ENCODE measurements around the gene RGPD4.
"Not testable (repeated sequence)": the region's sequence is repeated elsewhere in the genome, so short reads cannot be mapped to it uniquely, and the experiment has no call there.

Gene RGPD4

DNA sequence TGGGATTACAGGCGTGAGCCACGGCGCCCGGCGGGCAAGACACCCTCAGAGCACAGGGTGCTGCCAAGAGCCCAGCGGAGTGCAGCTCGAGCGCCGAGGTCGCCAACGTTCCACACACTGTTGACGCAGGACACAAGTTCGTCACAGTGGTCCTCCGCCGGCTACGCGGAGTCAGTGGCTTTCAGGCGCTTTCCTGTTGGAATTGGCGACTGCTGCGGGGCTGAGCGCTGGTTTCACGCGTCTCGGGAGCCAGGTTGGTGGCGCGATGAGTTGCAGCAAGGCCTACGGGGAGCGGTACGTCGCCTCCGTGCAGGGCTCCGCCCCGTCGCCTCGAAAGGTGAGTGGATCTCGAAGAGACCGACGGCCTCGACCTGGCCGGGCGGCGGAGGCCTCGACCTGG, at the start of gene RGPD4:
Gene RGPD4 (plus strand): TSS at position 144 of the 400 bp plus-strand sequence. CDS start 122 bp downstream, at position 266.
- DNase-seq: not testable (repeated sequence)

DNA sequence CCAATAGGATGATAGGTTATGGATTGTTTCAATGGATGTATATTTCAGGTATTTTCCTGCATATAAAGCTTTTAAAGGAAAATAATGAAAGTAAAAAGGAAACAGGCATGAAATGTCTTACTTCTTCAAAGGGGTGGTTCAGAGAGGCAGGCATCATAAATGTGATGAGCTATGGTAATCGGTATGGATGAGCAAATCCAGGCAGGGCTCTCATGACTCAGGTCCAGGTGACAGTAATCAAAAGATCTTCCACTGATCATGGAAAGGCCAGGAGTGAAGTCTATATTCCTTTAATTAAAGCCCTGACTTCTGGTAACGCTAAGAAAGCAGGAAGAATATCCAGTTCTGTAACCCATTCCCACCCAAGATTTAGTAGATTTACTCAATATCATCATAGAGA, 48.7 kb upstream of the RGPD4 start:
- DNase-seq: no peak

DNA sequence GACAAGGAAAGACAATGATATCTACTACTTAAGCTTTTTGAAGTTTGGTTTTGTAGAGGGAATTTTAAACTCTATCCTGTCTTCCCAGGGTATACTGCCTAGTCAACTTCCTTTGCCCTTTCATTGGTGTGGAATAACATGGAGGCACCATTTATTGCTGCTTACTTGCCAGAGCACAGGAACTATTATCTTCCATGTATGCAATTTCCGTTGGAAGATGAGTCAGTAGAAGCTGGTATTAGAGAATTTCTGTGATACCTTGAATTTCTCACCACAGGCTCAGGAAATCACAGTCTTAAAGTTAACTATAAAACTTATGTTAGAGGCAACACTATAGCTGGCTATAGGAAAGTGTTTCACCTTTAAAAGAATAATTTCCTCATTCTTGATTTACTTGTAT, 40.9 kb upstream of the RGPD4 start:
- no peak for DNase-seq

DNA sequence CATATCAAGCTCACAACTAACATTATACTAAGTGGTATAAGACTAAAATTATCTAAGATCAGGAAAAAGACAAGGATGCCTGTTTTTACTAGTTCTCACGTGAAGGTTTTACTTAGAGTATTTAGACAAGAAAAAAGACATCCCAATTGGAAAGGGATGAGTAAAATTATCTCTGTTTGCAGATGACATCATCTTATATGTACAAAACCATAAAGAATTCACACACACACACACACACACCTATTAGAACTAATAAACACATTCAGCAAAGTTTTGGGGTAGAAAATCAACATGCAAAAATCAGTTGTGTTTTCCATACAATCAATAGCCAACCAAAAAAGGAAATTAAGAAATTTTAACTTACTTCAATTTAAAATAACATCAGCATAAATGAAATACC, 35.9 kb upstream of the RGPD4 start:
- no peak for DNase-seq

DNA sequence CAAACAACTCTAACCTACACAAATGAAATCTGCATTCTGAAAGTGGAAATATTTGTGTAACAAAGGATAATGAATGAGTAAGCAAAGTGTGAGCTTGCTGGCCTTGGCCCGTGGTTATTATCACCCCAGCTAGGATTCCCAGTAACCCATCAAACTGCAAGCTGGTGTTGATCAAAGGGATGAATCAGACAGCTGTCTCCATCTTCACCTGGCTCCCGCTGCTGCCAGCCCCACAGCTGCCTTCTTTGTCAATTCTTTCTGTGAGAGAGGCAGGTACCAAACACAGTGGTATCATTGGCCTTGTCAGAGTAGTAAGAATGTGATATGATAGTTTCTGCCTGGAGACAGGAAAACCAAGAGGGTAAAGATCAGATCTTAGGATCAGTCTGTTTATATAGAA, 25.2 kb upstream of the RGPD4 start:
- no peak for DNase-seq

DNA sequence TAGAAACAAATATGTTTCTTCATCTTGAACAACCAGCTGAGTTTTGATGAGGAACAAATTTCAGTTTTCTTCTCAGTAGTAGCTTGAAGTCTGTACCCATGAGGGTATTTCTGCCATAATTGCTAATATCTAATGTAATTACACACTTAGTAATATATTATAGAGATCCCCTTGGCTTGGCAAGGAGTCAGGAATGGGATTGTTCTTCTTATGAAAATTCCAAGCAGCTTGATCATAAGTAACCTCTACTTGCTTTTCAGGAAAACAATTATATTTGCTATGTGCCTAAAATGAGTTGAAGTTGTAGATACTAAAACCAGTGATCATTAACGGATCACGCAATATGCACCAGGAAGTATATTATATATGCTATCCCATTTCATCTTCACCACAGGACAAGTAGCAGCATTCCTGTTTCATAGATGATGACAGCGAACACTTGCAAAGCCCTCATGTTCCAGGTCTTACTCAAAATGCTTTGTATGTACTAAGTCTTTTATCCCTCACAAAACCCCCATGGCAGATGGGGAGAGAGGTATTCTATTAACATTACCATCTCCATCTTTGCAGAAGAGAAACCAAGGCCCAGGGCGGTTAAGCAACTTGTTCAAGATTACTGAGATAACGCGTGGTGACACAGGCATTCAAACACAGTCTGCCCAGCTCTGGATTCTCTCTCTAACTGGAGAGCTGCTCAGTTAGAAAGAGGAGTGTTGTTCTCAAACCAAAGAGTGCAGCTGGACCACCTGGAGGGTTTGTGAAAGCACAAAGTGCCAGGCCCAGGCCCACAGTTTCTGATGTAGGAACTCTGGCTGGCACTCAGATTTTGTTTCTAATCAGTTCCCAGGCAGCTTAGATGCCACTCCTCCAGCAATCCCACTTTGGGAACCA, 21.8 kb upstream of the RGPD4 start:
- DNase-seq: no peak

DNA sequence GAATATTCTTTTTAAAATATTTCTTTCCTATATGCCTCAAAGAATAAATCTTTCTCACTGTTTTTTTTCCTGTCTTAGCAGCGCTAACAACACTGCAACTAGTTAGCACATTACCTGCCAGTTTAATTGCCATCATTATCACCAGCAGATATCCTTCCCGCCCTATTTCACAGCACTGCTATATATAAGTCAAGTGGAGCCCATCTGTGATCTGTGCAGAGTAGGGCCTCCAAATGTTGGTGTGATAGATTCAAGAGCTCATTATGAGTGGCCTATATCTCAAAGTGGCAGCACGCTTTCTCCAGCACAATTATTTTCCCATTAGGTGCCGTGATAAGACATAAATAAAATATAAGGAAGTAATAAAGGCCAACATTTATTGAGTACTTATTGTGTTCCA, 19.8 kb upstream of the RGPD4 start:
- no peak for DNase-seq

DNA sequence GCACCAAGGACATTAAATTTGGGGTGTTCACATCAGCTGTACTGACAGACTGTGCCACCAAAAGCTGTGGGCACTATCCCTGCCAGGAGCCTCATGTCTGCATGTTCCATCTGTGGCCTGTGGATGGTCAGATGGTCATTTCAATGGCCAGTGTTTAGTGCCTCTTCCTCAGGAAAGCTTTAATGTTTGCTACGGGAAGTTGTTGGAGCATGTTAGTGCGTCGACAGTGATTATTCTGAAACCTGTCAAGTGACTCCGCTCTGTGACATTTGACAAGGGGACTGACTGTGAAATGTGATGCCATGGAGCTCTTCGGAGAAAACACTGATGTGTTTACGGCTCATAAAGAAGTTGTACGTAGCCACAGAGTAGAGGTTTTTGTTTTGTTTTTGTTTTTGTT, 18.7 kb upstream of the RGPD4 start:
- no peak for DNase-seq

DNA sequence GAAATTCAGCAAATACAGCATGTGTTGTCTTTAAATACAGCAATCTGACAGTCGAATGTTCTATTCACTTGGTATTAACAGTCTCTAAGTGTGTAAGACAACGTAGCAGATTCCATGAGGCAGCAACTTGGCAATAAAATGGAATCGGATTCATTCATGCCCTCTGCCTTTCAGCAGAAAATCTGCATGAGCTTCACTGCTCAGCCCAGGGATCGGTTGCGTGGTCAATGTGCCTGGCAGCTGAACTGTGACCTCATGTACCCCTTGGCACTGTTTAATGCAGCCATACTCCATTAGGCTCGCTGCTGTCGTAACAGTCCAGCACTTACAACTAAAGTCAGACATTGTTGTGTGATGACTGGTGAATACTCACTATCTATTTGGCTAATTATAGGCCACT, 17.7 kb upstream of the RGPD4 start:
- no peak for DNase-seq

DNA sequence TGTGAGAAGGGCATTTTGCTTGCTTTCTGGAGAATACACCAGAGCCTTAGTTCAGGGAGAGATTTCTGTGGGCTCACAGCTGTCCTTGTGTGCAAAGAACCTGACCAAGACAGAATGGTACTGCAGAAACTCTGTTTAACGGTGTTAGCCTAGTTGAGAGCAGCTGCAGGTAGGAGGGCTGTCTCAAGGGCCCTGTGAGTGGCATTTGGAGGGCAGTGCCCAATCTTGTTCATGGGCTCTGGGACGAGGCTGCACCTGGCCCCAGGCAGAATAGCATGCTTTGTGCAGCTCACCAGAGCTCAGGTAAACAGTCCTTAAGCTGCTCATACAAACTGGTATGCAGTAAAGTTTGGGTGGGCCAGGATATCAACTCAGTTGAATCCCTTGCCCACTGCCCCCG, 16.9 kb upstream of the RGPD4 start:
- DNase-seq: no peak

DNA sequence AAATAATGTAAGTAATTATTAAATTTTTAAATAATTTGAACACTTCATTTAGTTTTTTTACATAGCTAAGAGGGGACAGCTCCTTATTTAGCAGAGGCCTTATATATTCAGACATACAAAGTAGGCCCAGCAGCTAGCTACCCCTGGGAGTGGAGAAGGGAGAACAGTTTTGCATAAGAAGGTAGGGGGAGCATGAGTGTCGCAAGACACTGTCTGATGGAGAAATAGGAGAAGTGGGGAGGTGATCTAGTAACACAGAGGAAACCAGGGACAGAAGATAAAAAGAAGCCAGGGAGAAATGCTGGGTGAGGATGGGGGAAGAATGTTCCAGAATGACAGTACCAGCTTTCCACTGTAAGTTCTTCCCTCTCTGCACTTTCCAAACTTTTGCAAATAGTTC, 16.0 kb upstream of the RGPD4 start:
- DNase-seq: no peak

DNA sequence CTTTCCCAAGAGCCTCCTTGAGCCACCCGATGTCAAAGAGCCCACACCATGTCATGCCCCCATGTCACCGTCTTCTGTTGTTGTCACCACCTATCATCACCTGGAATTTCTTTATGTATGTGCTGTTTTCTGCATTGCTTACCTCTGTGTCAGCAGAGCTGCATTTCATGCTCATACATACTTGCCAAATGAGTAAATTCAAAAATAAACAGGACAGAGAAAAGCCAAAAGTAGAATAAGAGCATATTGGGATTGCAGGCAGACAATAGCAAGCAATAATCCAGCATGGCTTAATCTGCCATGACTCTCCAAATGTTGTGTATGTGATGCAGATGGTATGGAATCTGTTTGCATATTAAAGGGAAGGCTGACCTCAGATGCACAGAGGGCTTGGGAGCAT, 15.3 kb upstream of the RGPD4 start:
- no peak for DNase-seq

DNA sequence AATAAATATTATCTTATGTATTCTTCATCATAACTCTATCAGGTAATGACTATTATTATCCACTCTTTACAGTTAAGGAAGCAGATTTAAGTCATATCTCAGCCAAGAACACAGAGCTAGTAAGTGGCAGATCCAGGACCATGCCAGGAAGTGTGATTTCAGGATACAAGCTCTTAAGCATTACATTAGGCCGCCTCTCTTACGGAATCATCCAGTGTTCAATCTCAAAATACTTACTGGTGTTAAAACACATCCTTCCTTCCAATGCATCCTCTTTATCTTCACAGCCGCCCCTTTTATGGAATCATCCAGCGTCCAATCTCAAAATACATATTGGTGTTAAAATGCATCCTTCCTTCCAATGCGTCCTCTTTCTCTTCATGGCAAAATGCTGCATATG, 14.7 kb upstream of the RGPD4 start:
- DNase-seq: no peak

DNA sequence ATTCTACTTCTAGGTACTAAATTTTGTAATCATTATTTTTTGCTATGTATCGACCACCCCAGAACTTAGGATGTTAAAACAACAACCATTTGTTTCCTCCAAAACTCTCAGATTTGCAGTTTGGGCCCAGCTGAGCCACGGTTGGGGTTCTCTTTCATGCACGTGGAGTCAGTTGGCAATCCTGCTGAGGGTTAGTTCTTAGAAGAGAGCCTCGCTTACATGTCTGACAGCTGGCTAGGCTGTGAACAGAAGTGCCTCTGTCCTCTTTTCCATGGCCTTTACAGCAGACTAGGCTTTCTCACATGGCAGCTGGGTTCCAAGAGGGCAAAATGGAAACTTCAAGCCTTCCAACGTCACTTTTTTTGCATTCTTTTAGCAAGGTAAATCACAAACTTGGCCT, 9.3 kb upstream of the RGPD4 start:
- DNase-seq: no peak

DNA sequence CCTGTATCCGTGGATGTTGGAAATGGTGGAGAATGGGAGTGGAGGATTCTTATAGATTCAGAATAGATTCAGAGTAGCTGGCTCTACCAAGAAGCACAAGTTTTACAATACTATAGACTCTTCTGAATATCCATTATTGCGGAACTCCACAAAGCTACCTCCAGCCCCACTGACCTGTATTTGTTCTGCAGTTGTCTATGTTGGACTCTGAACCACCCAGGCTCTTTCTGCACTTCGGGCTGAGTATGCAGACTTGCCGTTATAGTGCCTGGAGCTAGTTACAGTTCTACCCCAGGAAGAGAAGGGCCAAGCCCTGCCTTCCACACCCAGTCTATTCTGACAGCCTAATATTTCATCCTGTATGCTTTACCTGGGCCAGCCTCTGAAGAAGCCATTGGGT, 4.4 kb upstream of the RGPD4 start:
- DNase-seq: no peak

DNA sequence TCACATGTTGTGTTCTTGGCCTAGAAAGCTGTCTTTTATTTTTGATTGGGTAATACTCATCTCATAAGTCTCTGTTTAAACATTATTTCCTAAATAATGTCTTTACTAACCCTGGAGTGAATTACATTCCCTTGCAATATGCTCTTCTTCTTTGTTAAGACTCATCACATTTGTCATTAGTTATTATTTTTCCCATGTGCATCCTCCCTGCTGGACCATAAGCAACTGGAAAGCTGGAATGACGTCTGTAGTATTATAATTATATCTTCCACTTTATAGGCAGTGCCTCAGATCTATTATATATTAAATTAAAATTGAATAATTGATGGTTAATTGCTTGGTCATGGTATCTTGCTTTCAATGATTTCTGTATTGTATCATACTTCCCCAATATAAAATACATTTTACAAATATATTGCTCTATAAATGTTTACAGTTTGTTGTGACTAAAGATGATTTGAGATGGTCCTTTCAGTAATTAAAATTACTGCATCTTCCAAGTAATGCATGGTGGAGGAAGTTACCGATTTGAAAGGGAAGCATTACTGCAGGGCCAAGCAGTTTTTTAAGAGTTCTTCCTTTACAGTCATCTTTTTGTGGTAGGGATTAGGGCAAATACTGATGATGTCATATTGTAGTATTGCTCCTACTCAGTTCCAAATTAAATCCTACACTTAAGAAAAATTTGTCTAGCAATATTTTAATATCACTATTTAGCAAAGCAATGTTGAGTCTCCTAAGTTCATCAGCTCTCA, 2.1 kb upstream of the RGPD4 start:
- no peak for DNase-seq

DNA sequence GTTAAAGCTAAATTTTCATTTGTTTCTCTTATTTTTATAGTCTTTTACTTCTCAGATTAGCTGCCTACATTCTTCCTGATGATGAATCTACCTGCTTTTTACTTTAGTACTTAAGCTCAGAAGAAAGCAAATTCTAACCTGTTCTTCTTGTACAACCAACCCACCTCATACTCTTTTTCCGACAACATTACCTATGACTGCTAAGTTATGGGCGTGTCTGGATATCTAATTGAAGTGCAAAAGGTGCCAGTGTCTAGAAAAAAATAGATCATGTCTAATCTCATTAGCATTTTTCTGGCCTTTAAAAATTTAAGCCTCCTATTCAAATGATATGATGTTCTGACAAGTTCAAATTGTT, 1.5 kb upstream of the RGPD4 start:
- no peak for DNase-seq

DNA sequence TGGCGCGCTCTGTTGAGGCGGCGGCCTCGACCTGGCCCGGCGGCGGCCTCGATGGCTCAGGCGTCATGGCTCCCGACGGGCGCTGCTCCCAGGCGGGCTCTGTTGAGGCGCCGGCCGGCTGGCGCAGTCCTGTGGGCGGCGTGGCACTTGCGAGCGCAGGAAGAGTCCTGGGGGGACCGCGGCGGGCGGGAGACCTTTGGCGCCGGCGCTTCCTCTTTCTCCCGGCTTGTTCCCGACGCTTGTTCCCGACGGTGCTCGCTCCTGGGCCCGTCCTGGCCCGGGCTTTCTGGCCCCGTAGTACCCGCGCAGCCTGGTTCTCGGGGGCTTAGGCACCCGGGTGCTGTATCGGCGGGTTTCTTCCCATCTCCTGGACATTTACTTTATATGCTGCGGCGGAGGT, 2.8 kb downstream of the RGPD4 start:
- not testable (repeated sequence) for DNase-seq

DNA sequence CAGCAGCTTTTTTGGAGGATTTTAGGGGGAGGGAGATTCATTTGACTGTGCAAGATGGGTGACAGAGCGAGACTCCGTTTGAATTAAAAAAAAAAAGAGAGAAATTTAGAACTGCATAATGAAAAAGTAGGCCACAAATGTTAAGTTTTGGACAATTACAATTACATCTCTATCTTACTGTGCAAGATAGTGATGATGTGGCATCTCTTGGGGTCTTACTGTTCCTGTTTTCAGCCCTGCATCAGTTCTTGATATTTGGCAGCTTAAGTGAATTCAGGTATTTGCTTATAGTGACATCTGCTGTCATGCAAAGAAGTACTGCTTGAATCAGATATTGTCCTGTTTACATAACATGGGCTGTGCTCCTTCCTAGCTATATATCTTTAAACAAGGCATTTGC, 6.5 kb downstream of the RGPD4 start:
- DNase-seq: not testable (repeated sequence)

DNA sequence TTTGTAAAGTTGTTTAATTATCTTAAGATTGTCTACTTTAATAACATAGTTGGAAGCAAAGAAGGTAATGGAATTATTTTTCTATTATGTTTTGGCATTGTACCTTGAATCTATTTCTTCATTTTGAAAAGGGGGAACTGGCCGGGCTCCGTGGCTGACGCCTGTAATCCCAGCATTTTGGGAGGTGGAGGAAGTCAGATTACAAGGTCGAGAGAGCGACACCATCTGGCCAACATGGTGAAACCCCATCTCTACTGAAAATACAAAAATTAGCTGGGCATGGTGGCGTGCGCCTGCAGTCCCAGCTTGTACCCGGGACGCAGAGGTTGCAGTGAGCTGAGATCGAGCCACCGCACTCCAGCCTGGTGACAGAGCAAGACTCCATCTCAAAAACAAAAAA, 6.9 kb downstream of the RGPD4 start:
- not testable (repeated sequence) for DNase-seq

DNA sequence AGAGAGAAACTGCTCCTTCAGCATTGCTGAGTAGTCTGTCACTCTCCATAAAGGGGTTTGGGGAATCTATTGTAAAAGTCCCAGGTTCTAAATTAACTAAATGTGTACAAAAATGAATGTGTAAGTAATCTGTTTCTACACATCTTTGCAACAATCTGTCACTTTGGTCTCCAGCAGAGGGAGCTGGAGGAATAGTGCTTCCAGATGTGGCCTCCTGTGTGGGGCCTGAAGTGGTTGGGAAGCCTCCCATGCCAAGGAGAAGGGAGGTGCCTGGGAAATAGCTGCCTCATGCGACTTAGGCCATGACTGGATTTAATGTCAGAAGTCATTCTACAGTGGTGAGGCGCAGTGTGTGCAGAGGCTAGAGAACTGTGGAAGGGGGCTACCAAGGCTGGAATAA, 89.4 kb downstream of the RGPD4 start:
- DNase-seq: not testable (repeated sequence)

DNA sequence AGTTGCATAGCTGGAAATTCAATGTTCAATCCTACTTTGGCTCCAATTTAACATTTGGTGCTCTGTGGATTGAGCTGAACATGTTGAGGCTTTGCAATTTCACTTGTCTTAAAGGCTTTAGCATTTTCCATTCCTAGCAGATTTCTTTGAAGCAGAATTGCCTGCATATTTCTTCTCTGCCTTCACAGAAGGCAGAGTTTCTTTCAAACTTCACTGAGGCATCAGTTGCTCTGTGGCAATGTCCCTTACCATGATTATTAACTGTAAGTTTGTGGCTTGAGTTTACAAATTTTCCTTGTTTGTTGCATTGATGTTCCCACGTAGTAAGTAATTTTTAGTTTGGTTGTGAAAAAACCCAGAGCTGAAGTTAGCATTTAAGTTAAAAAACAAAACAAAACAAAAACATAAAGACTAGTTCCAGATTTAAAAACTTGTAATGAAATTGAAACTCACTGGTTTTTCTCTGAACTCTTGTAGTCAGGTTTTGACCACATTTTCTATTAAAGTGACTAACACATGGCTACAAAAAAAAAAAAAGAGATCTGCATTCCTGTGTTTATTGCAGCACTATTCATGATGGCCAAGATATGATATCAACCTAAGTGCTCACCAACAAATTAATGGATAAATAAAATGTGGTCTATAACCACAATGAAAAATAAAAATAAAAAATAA, 90.1 kb downstream of the RGPD4 start:
- DNase-seq: not testable (repeated sequence)

DNA sequence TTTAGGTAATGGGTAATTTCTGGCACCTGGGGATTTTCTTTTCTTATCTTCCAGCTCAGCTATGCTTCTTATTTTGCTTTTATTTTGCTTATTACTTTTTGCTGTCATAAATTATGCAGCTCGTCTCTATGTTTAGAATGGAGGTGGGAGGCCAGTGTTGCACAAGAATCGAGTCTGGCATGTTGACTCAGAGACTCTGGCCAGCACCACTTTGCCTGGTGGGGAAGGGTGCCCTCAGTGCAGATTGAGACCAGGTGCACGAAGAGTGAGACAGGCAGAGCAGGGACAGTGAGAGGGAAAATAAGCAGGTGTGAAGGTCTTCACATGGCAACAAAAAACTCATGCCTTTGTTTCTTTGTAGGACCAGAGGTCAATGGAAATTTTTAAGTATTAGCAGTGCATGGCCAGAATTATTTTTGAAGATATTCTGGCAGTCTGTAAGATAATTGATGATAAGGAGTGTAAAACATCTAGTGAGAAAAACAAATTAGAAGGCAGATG, 100.4 kb downstream of the RGPD4 start:
- DNase-seq: no peak

DNA sequence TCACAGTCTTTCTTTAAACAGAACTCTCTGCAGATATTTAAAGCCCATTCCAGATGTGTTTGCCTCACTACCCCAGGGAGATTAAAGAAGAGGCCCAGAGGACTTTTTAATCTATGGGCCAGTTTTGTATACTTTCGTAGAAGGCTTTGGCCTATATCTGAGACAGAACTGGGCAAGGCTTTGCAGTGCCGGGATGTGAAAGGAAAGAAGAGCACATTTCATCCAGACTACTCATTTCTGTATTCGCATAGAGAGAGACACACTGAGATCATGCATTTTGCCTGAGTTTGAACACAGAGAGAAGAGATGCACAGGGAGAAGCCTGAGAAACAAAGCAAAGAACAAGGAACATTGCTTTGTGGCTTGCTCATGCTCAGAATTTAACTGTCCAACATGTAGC, 104.7 kb downstream of the RGPD4 start:
- DNase-seq: no peak
